Retinal pigment epithelial cell (primary cell): ENCODE data around the gene GAST.

Experiments
- DNase-seq: peaks from one replicate; pipeline ENCODE4 v3.0.0-alpha.2; 2010; ENCODE audit warnings: low read depth
- H3K4me3 ChIP-seq: 2 replicates; pipeline ENCODE4 v1.5.1; 2011; ENCODE audit warnings: mild to moderate bottlenecking, low read length, control low read depth, moderate library complexity
- TF ChIP-seq, protein P1 (sequence below): conservative IDR thresholded peaks from 2 replicates; pipeline ENCODE4 v1.5.1; 2011; ENCODE audit warnings: low read depth, low read length, control low read depth, inconsistent platforms

The GAST gene

DNA sequence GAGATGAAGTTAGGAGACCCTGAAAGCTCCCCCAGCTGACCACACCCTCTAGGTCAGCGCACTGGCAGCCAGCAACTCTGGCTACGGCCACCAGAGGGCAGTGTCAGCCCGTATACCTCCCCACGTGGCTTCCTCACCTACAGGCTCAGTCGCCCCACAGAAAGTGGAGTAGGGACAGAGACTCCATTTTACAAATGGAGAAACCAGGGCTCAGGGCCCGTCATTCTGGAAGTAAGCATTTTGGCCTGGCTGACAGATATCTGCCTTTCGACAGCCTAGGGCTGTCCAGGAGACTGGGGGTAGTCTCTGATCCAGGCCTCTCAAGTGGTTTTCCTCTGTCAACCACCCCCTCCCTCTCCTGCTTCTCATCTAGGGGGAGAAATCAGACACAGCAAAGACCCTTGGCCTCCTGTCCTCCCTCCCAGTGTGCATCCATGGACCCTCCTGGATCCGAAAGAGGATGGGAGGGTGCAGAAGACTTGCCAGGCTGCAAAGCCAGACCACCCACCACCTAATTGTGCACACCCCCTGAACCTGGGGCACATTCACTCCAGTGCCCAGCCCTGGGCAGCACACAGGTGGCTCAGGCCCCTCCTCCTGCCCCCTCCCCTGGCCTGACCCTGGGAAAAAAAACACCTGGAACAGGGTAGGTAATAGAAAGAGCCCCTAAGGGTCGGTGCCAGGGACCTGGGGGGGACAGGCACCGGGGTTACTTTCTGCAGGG, 26.1 kb downstream of the GAST start:
- H3K4me3 ChIP-seq, result no peak overlapping the region
- TF ChIP-seq, protein P1, sequence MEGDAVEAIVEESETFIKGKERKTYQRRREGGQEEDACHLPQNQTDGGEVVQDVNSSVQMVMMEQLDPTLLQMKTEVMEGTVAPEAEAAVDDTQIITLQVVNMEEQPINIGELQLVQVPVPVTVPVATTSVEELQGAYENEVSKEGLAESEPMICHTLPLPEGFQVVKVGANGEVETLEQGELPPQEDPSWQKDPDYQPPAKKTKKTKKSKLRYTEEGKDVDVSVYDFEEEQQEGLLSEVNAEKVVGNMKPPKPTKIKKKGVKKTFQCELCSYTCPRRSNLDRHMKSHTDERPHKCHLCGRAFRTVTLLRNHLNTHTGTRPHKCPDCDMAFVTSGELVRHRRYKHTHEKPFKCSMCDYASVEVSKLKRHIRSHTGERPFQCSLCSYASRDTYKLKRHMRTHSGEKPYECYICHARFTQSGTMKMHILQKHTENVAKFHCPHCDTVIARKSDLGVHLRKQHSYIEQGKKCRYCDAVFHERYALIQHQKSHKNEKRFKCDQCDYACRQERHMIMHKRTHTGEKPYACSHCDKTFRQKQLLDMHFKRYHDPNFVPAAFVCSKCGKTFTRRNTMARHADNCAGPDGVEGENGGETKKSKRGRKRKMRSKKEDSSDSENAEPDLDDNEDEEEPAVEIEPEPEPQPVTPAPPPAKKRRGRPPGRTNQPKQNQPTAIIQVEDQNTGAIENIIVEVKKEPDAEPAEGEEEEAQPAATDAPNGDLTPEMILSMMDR, result peak; percentile 96
- no peak for DNase-seq

DNA sequence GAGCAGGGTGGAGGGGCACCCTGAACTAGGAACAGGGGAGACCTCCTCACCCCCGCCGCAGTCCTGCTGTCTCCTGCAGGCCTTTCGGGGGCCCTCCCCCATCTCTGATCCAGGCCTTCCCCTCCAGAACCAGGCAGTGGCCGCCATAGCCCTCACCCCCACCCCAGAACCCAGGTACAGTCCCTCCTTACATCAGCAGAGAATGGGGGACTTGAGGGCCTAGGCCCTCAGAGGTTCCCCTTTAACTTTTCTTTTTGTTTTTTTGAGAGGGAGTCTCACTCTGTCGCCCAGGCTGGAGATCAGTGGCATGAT, 26.6 kb downstream of the GAST start:
- DNase-seq, result no peak

DNA sequence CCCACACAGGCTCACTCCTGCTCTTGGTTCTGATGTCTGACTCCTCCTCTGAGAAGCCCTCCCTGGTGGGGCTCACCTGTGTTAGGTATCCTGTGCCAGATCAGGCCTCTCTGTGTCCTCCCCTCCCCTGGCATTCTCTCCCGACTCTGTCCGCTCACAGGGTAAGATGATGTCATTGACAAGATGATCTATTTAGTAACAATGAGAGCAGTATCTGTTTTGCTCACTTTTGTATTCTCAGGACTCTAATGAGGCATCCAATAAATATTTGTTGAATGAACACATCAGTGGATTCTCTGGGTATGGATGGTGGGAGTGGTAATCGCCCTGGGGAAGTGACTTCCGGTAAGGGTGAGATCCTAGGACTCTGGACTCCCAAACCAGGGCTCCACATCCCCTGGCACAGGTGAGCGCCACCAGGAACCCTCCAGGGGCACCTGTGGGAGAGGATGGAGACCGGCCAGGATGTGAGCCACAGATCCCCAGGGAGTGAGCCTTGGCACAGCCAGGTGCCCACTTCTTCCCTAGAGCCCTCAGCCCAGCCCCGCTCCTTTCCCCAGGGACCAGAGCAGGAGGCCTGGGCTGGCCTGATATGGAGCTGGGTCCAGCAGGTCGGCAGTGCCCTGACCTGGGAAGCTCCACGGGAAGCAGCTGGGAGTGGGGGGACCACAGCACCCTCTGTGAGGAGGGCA, 27.7 kb downstream of the GAST start:
- no peak for DNase-seq
- TF ChIP-seq, protein P1, result no peak
- no peak overlapping the region for H3K4me3 ChIP-seq

More for the DNA sequence above, 26.6 kb downstream of the GAST start:
- TF ChIP-seq, protein P1, result no peak
- no peak overlapping the region for H3K4me3 ChIP-seq

DNA sequence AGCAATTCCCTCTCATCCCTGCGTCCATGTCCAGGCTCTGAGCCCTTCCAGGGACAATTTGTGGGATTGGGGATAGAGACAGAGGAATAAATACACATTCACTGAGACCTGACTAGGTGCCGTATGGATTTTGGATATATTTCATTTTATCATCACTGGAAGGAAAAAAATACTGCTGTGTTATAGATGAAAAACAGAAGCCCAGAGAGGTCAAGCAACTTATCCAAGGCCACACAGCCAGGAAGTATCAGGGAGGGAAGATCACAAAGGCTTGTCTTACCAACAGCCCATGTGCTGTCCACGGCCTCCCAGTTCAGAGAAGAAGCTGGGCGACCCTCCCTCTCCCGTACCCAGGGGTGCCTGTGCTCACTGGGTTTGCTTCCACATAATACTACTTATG, 28.4 kb downstream of the GAST start:
- TF ChIP-seq, protein P1, result no peak

DNA sequence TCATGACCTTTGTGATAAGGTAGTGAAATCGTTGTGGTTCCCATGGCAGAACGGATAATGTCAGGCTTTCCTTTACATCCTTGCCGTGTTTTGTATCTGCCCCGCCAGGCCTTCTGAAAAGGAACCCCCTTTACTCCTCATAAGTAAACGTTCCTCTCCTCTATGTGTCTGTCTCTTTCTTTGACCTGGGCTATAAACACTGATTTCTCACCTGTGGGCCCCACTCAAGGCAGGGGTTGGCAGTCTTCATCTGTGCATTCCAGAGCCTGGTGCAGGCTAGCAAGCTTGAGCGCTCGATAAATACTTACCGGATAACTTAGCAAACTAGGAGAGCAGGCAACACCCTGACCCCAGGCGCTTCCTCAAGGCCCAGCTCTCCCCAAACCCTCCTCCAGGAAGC, 29.6 kb downstream of the GAST start:
- TF ChIP-seq, protein P1, result no peak
- no peak overlapping the region for H3K4me3 ChIP-seq
- DNase-seq, result no peak

More for the DNA sequence above, 28.4 kb downstream of the GAST start:
- H3K4me3 ChIP-seq, result no peak overlapping the region
- no peak for DNase-seq

DNA sequence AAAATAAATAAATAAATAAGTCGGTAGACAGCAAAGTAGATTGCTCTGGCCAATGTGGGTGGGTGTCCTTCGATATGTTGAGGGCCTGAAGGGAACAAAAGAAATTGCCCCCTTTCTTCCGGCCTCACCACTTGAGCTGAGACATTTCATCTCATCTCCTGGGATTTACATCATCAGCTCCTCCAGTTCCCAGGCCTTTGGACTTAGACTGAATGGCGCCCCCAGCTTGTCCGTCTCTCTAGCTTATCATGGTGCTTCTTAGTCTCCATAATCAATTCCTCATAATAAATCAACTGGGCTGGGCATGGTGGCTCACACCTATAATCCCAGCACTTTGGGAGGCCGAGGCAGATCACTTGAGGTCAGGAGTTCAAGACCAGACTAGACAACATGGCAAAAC, 36.1 kb downstream of the GAST start:
- no peak overlapping the region for H3K4me3 ChIP-seq
- DNase-seq, result no peak
- TF ChIP-seq, protein P1, result no peak

DNA sequence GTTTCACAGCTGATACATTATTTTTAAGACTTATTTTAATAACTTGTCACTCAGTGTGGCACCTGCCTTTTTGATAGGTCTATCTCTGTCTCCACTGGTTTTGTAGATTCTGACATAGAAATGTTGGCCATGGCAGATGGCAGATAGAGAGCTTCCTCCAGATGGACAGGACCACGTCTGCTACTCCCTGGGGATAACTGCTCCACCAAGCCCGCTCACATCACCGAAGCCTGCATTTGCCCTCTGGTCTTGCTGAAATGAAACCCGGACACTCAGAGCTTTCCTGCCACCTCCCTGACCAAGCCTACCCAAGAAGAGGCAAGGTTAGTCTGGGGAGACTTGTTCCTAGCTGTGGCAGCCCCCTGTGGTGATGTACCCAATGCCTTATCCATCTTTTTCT, 38.7 kb downstream of the GAST start:
- TF ChIP-seq, protein P1, result no peak
- H3K4me3 ChIP-seq, result no peak overlapping the region
- no peak for DNase-seq
